HG03558 (cell line): ENCODE results near the gene C4orf46.

Experiments used
- ATAC-seq: cut with Tn5 transposase; IDR thresholded peaks from one replicate; pipeline ENCODE4 v1.9.1; 2021; ENCODE audit warnings: moderate number of reproducible peaks; ENCODE audit not compliant: unreplicated experiment; ENCODE audit errors: extremely low read depth

The C4orf46 gene

GRCh38 chr4:158657291-158657690, 14.4 kb downstream of the C4orf46 start:
- ATAC-seq: no peak

- ATAC-seq: no peak
Measured at GRCh38 chr4:158656439-158656838, 15.2 kb downstream of the C4orf46 start.

- no peak for ATAC-seq
Measured at GRCh38 chr4:158652920-158653319, 18.8 kb downstream of the C4orf46 start.

GRCh38 chr4:158649111-158649680, 22.5 kb downstream of the C4orf46 start:
- no peak for ATAC-seq

- ATAC-seq: no peak
Measured at GRCh38 chr4:158644760-158645159, 26.9 kb downstream of the C4orf46 start.

GRCh38 chr4:158644356-158644755, 27.3 kb downstream of the C4orf46 start:
- no peak for ATAC-seq

GRCh38 chr4:158636619-158637018, 35.1 kb downstream of the C4orf46 start:
- ATAC-seq: no peak

GRCh38 chr4:158630893-158631292, 40.8 kb downstream of the C4orf46 start:
- no peak for ATAC-seq

GRCh38 chr4:158625544-158625943, 46.1 kb downstream of the C4orf46 start:
- ATAC-seq: no peak

- peak; percentile 83 for ATAC-seq
Measured at GRCh38 chr4:158624889-158625478, 46.7 kb downstream of the C4orf46 start.

GRCh38 chr4:158622251-158622650, 49.4 kb downstream of the C4orf46 start:
- ATAC-seq: no peak

GRCh38 chr4:158621729-158622128, 50.0 kb downstream of the C4orf46 start:
- no peak for ATAC-seq

GRCh38 chr4:158617956-158618355, 53.7 kb downstream of the C4orf46 start:
- no peak for ATAC-seq
